Measurements from ENCODE around the gene CRYGD.

DNA sequence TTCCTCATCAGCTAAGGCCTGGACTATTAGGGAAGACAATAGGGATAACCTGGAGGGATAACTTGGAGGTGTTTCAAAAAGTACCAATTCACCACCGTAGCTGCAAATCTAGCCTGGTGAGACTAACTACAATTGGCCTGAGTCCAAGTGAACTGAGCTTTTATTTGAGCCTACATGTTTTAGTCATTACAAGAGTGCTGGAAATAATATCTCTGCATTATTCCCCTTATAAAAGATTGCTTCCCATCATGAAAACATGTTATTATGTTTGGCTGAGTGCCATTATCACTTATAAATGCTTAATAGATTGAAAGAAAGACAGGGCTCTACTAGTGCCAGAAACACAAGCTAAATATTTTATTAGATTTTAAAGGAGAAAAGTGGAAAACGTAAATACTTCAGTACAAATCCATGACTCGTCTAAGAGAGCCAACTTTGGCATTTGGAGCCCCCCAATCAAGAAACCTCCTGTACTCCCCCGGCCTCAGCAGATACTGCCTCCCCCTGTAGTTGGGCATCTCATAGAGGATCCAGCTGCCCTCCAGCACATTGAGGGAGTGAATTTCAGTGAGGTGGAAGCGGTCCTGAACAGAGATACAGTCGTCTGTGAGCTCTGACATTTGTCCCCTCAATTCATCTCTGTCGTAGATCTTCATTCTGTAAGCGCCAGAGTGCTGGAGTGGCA, 18.1 kb upstream of the CRYGD start:
- no peak for TF ChIP-seq EZH2 (IDR thresholded peaks at IDR 0.05; ENCODE audit: borderline replicate concordance)
- TF ChIP-seq, protein P1, sequence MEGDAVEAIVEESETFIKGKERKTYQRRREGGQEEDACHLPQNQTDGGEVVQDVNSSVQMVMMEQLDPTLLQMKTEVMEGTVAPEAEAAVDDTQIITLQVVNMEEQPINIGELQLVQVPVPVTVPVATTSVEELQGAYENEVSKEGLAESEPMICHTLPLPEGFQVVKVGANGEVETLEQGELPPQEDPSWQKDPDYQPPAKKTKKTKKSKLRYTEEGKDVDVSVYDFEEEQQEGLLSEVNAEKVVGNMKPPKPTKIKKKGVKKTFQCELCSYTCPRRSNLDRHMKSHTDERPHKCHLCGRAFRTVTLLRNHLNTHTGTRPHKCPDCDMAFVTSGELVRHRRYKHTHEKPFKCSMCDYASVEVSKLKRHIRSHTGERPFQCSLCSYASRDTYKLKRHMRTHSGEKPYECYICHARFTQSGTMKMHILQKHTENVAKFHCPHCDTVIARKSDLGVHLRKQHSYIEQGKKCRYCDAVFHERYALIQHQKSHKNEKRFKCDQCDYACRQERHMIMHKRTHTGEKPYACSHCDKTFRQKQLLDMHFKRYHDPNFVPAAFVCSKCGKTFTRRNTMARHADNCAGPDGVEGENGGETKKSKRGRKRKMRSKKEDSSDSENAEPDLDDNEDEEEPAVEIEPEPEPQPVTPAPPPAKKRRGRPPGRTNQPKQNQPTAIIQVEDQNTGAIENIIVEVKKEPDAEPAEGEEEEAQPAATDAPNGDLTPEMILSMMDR (IDR thresholded peaks at IDR 0.05; ENCODE audit: poor library complexity), result no peak
